Astrocyte (in vitro differentiated cells and primary cell): ENCODE data around the gene LCN1.

Source experiments
- EZH2 ChIP-seq: IDR thresholded peaks from 2 replicates; pipeline ENCODE4 v1.6.1; 2012; ENCODE audit warnings: mild to moderate bottlenecking, low read length, inconsistent platforms; ENCODE audit not compliant: insufficient read depth
- TF ChIP-seq, protein P1 (sequence below): IDR thresholded peaks from 2 replicates; pipeline ENCODE4 v1.5.1; 2011; ENCODE audit warnings: low read depth, mild to moderate bottlenecking, inconsistent platforms, low read length, moderate library complexity; ENCODE audit not compliant: insufficient read depth

- TF ChIP-seq, protein P1, sequence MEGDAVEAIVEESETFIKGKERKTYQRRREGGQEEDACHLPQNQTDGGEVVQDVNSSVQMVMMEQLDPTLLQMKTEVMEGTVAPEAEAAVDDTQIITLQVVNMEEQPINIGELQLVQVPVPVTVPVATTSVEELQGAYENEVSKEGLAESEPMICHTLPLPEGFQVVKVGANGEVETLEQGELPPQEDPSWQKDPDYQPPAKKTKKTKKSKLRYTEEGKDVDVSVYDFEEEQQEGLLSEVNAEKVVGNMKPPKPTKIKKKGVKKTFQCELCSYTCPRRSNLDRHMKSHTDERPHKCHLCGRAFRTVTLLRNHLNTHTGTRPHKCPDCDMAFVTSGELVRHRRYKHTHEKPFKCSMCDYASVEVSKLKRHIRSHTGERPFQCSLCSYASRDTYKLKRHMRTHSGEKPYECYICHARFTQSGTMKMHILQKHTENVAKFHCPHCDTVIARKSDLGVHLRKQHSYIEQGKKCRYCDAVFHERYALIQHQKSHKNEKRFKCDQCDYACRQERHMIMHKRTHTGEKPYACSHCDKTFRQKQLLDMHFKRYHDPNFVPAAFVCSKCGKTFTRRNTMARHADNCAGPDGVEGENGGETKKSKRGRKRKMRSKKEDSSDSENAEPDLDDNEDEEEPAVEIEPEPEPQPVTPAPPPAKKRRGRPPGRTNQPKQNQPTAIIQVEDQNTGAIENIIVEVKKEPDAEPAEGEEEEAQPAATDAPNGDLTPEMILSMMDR = no peak
- no peak for TF ChIP-seq EZH2
Measured at GRCh38 chr9:135562235-135562745, 41.0 kb downstream of the LCN1 start.
